WTC11 (cell line): ENCODE results near the gene NEK11. TPM values are rescaled to one million over a fixed set of nuclear protein-coding genes. Genes with fewer than 3 reads are reported as not detected.

Source experiments
- ATAC-seq: fragments of 200-7000 bp; cut with Tn5 transposase; 2 replicates; pipeline ENCODE4 v1.10.0; 2021; ENCODE audit warnings: mild to moderate bottlenecking, moderate library complexity
- CTCF ChIA-PET: fragments of 300-600 bp; sonication (Branson Sonifier 250); formaldehyde crosslinking; loops from one replicate; lab custom pipeline; 2021; ENCODE audit warnings: antibody characterized with exemption; lab: Charles Lee
- POLR2A ChIA-PET: fragments of 350-600 bp; sonication (Branson Sonifier 250); formaldehyde crosslinking; loops from one replicate; lab custom pipeline; 2021; ENCODE audit warnings: antibody characterized with exemption; lab: Charles Lee
- DNase-seq: peaks from one replicate; pipeline ENCODE4 v3.0.0; 2021; ENCODE audit warnings: low spot score
- H3K27ac Mint-ChIP-seq: 2 replicates; pipeline ENCODE4 v1.8.0; 2021; ENCODE audit warnings: mixed read lengths
- H3K27me3 Mint-ChIP-seq: 2 replicates; pipeline ENCODE4 v1.8.0; 2021; ENCODE audit warnings: low read depth, mild to moderate bottlenecking, moderate library complexity, mixed read lengths
- H3K36me3 Mint-ChIP-seq: 2 replicates; pipeline ENCODE4 v1.8.0; 2021; ENCODE audit warnings: mixed read lengths
- H3K4me1 Mint-ChIP-seq: 2 replicates; pipeline ENCODE4 v1.8.0; 2022; ENCODE audit warnings: mixed read lengths
- H3K4me3 Mint-ChIP-seq: 2 replicates; pipeline ENCODE4 v1.8.0; 2021; ENCODE audit warnings: mild to moderate bottlenecking, moderate library complexity, mixed read lengths
- H3K9me3 Mint-ChIP-seq: 2 replicates; pipeline ENCODE4 v1.8.0; 2021; ENCODE audit warnings: mixed read lengths
- AFF4 ChIP-seq: sonication (generic); formaldehyde crosslinking; IDR thresholded peaks from 2 replicates; pipeline ENCODE4 v1.8.1; 2023; ENCODE audit warnings: mild to moderate bottlenecking, missing genetic modification reagents, borderline replicate concordance
- ARID4B ChIP-seq: sonication (generic); formaldehyde crosslinking; IDR thresholded peaks from 2 replicates; pipeline ENCODE4 v1.8.0; 2023; ENCODE audit warnings: missing genetic modification reagents, mild to moderate bottlenecking, borderline replicate concordance
- ATF2 ChIP-seq: sonication (generic); formaldehyde crosslinking; IDR thresholded peaks from 2 replicates; pipeline ENCODE4 v1.8.1; 2022; ENCODE audit warnings: low read depth, missing genetic modification reagents, borderline replicate concordance
- ATF3 ChIP-seq: sonication (generic); formaldehyde crosslinking; conservative IDR thresholded peaks from 2 replicates; pipeline ENCODE4 v1.8.1; 2022; ENCODE audit warnings: mild to moderate bottlenecking, missing genetic modification reagents
- E2F1 ChIP-seq: sonication (generic); formaldehyde crosslinking; IDR thresholded peaks from 2 replicates; pipeline ENCODE4 v1.8.0; 2022; ENCODE audit warnings: mild to moderate bottlenecking, missing genetic modification reagents
- ESRRA ChIP-seq: sonication (generic); formaldehyde crosslinking; IDR thresholded peaks from 2 replicates; pipeline ENCODE4 v1.8.1; 2022; ENCODE audit warnings: mild to moderate bottlenecking, missing genetic modification reagents, borderline replicate concordance
- MAX ChIP-seq: sonication (generic); formaldehyde crosslinking; IDR thresholded peaks from 2 replicates; pipeline ENCODE4 v1.8.0; 2022; ENCODE audit warnings: mild to moderate bottlenecking, missing genetic modification reagents
- NR1H2 ChIP-seq: sonication (generic); formaldehyde crosslinking; IDR thresholded peaks from 2 replicates; pipeline ENCODE4 v1.9.0; 2021; ENCODE audit warnings: mild to moderate bottlenecking, moderate library complexity, missing genetic modification reagents
- RELA ChIP-seq: sonication (generic); formaldehyde crosslinking; IDR thresholded peaks from 2 replicates; pipeline ENCODE4 v1.8.1; 2022; ENCODE audit warnings: missing genetic modification reagents, mild to moderate bottlenecking, borderline replicate concordance
- TEAD4 ChIP-seq: sonication (generic); formaldehyde crosslinking; IDR thresholded peaks from 2 replicates; pipeline ENCODE4 v1.8.0; 2022; ENCODE audit warnings: mild to moderate bottlenecking, missing genetic modification reagents
- ZNF396 ChIP-seq: fragments of 250-450 bp; sonication (Bioruptor Pico); IDR thresholded peaks from 2 replicates; pipeline ENCODE4 v1.8.0; 2021; ENCODE audit warnings: mild to moderate bottlenecking, moderate library complexity, borderline replicate concordance
- ZNF532 ChIP-seq: fragments of 250-450 bp; sonication (Bioruptor Pico); IDR thresholded peaks from 2 replicates; pipeline ENCODE4 v1.9.0; 2021; ENCODE audit warnings: mild to moderate bottlenecking, borderline replicate concordance
- total RNA-seq: library from RNA; stranded (reverse); gene quantifications from 3 replicates; pipeline ENCODE4 v1.2.3, GENCODE V29; 2021

Gene NEK11
- total RNA-seq, 1 experiment from 2014 or later, result 1.6 TPM

- TF ChIP-seq ZNF532 (CRISPR knock-in tag) (no peak), ATF3 (CRISPR knock-in tag) (0 out of 2 replicates have a peak, but pooled peaks have one; percentile 56)
Measured at GRCh38 chr3:131361464-131362421, 335.1 kb downstream of the NEK11 start (continued).

- peaks cover 6% of the 10 kb centered on the region for H3K9me3 Mint-ChIP-seq
- H3K4me3 Mint-ChIP-seq, result peak overlapping the region; percentile 86
- H3K36me3 Mint-ChIP-seq, result peaks cover 24% of the 10 kb centered on the region
- peaks cover 27% of the 10 kb centered on the region for H3K4me1 Mint-ChIP-seq
- CTCF ChIA-PET, result no interaction called here
- no peak overlapping the region for H3K27ac Mint-ChIP-seq
- ATAC-seq, result no peak
- no peak for DNase-seq
- no peaks in the 10 kb centered on the region for H3K27me3 Mint-ChIP-seq
- no peak for TF ChIP-seq NR1H2 (CRISPR knock-in tag)
- TF ChIP-seq TEAD4 (CRISPR knock-in tag), result no peak
- TF ChIP-seq E2F1 (CRISPR knock-in tag), result no peak
- no peak for TF ChIP-seq ARID4B (CRISPR knock-in tag)
- no peak for TF ChIP-seq MAX
- TF ChIP-seq ESRRA (CRISPR knock-in tag), result no peak
- no peak for TF ChIP-seq AFF4
- TF ChIP-seq ATF2 (CRISPR knock-in tag), result no peak
- TF ChIP-seq ZNF396, result no peak
- TF ChIP-seq RELA (CRISPR knock-in tag), result no peak
- TF ChIP-seq, all 79 proteins: peak for 0
- POLR2A ChIA-PET, result interaction anchor here (2.8 kb wide), 1 partner anchor 18 kb away, joined by 31 read pairs; the partner anchor contains the start of gene NUDT16
Measured at GRCh38 chr3:131363275-131363674, 336.6 kb downstream of the NEK11 start.
